Skeletal muscle satellite cell (primary cell): ENCODE results near the gene DYRK2.
"Not testable (repeated sequence)": the region's sequence is repeated elsewhere in the genome, so short reads cannot be mapped to it uniquely, and the experiment has no call there.

ENCODE experiments used
- H3K27me3 ChIP-seq: 2 replicates; pipeline ENCODE4 v1.7.0; 2013; ENCODE audit warnings: low read length; ENCODE audit not compliant: control insufficient read depth, insufficient read depth
- H3K36me3 ChIP-seq: 2 replicates; pipeline ENCODE4 v1.7.0; 2013; ENCODE audit warnings: mild to moderate bottlenecking, control low read depth, low read length; ENCODE audit not compliant: insufficient read depth
- H3K4me1 ChIP-seq: 2 replicates; pipeline ENCODE4 v1.7.0; 2013; ENCODE audit warnings: low read length; ENCODE audit not compliant: control insufficient read depth, insufficient read depth
- H3K4me2 ChIP-seq: 2 replicates; pipeline ENCODE4 v1.7.0; 2013; ENCODE audit warnings: mild to moderate bottlenecking, low read length
- H3K4me3 ChIP-seq: 2 replicates; pipeline ENCODE4 v1.7.0; 2013; ENCODE audit warnings: low read length
- H3K9ac ChIP-seq: 2 replicates; pipeline ENCODE4 v1.7.0; 2013; ENCODE audit warnings: mild to moderate bottlenecking, low read depth, low read length, moderate library complexity
- H3K9me3 ChIP-seq: replicated peaks from 2 replicates; pipeline ENCODE4 v1.7.0; 2013; ENCODE audit warnings: mild to moderate bottlenecking, control low read depth, low read length

Gene DYRK2

DNA sequence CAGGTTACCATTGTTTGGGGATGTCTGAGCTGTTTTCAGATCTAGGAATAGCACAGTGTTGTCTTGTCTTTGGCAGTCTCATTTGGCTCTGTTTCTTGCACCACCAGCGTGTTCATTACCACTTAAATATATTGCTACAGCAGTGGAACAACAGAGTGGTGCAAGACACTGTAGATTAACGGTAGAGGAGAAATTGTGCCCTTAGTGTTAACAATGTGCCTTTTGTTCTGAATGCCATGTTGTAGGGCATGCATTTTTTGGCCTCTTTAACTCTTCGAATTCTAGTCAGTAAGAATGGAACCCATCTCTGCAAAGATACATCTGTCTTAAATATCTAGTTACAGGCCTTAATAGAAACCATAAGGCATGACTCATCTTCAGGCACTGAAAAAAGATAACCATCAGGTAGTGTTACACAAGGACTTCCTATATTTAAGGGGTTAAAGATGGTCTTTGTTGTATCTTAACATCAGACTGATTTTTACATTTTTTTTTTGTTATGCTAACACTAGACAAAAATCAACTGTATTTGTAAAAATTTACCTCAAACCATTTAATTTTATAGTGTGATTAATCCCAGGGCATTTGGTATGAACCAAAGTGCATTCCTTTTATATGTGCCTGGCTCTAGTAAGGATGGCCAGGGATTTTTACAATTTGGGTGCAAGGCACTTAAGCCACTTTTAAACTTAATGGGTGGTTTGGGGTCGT, 12.9 kb downstream of the DYRK2 start:
- Histone ChIP-seq H3K4me1 (peaks cover 29% of the 10 kb centered on the region), H3K4me3 (no peak overlapping the region), H3K36me3 (peaks cover 40% of the 10 kb centered on the region)

DNA sequence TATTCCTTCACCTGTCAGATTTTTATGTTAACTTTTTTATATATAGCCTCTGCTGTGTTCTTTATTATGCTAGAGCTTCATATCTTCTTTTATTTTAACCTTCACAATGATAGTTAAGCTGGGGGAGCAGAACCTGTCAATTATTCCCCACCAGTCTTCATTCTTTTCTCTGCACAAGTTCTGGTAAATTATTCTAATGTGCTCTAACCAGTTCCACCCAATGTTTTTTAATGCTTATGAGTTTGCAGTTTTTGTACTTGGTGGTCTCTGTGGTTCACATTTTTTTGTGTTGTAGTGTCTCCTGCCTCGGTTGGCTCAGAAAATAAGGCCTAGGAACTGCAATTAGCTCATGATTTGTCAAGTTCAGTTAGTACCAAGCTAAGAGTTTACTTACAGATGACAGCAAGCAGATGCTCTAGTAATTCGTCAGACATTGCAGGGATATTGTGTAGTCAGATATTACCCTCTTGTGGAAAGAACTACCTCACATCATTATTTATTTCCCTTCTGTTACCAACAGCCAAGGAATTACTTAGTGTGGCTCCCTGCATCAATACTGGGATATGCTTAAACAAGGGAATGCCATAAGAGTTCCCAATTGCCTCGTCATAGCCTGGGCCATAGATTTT, 14.5 kb downstream of the DYRK2 start:
- Histone ChIP-seq H3K27me3 (no peaks in the 10 kb centered on the region), H3K4me1 (peaks cover 36% of the 10 kb centered on the region), H3K4me2 (no peak overlapping the region), H3K9me3 (no peaks in the 10 kb centered on the region), H3K36me3 (peaks cover 24% of the 10 kb centered on the region), H3K9ac (no peak overlapping the region), H3K4me3 (no peak overlapping the region)

More for the DNA sequence above, 12.9 kb downstream of the DYRK2 start:
- H3K4me2 ChIP-seq: peak overlapping the region; percentile 58
- no peaks in the 10 kb centered on the region for H3K9me3 ChIP-seq
- no peaks in the 10 kb centered on the region for H3K27me3 ChIP-seq
- H3K9ac ChIP-seq: no peak overlapping the region

- Histone ChIP-seq H3K9me3 (no peaks in the 10 kb centered on the region), H3K36me3 (peaks cover 13% of the 10 kb centered on the region), H3K9ac (no peak overlapping the region), H3K4me2 (no peak overlapping the region), H3K27me3 (no peaks in the 10 kb centered on the region), H3K4me3 (no peak overlapping the region), H3K4me1 (peaks cover 36% of the 10 kb centered on the region)
Observed at GRCh38 chr12:67664171-67664570, 15.6 kb downstream of the DYRK2 start.

GRCh38 chr12:67665679-67666078, 17.1 kb downstream of the DYRK2 start:
- H3K4me3 ChIP-seq: no peak overlapping the region
- no peaks in the 10 kb centered on the region for H3K27me3 ChIP-seq
- H3K36me3 ChIP-seq: peaks cover 5% of the 10 kb centered on the region
- H3K4me2 ChIP-seq: no peak overlapping the region
- H3K9ac ChIP-seq: no peak overlapping the region
- H3K4me1 ChIP-seq: peaks cover 33% of the 10 kb centered on the region
- H3K9me3 ChIP-seq: no peaks in the 10 kb centered on the region

DNA sequence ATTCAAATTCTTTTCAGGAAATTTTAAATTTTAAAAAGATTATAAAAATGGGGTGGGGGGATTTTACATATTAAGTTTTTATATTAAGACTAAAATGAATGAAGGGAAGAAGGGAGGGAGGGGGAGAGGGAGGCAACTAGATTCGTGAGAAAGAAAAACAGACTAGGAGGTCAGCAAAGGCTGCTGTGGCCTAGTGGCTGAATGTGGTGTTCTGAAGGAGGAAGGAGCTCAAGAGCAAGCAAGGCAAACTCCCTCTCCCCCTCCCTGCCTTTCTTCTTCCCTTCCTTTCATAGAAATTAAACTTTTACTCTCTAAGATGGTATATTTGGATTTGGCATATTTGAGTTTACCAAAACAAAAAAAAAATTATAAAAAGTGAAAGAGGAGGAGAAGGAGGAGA, 18.1 kb downstream of the DYRK2 start:
- H3K4me2 ChIP-seq: no peak overlapping the region
- H3K9ac ChIP-seq: no peak overlapping the region
- H3K4me3 ChIP-seq: no peak overlapping the region
- H3K36me3 ChIP-seq: no peaks in the 10 kb centered on the region
- peaks cover 23% of the 10 kb centered on the region for H3K4me1 ChIP-seq
- H3K27me3 ChIP-seq: no peaks in the 10 kb centered on the region
- no peaks in the 10 kb centered on the region for H3K9me3 ChIP-seq

- Histone ChIP-seq H3K9me3 (no peaks in the 10 kb centered on the region), H3K27me3 (no peaks in the 10 kb centered on the region), H3K4me2 (no peak overlapping the region)
Observed at GRCh38 chr12:67667276-67668073, 18.9 kb downstream of the DYRK2 start.

DNA sequence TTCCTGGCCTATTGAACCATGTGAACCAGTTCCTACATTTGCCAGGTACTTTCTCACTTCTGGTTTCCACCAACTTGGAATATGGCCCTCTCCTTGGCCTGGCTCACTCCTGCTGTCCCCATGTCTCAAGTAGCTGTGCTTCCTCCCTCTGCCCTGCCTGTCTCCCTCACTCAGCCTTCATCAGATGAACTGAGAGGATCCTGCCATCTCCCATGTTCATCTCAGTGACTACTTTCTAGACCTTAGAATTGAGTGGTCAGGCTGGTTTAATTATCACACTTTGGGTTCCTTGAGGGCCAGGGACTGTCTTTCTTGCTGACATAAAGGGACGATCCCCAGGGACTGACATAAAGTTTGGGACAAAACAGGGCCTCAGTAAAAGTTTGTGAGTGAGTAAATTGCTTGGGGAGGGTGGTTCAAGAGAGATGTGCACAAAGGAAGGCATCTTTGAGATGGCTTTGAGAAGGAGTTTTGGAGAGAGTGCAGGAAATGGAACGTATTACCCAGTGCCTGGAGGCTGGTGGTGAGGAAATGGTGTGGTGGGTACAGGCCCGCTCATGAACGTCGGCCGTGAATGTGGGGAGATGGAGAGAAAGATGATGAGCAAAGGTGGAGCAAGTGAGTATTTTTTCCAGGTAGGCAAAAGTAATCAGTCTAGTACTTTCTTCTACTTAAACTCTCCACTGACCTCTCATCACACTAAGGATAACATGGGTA, 20.8 kb downstream of the DYRK2 start:
- Histone ChIP-seq H3K4me3 (no peak overlapping the region), H3K9ac (no peak overlapping the region), H3K4me1 (peaks cover 7% of the 10 kb centered on the region), H3K4me2 (no peak overlapping the region), H3K9me3 (no peaks in the 10 kb centered on the region), H3K27me3 (no peaks in the 10 kb centered on the region), H3K36me3 (no peaks in the 10 kb centered on the region)

More at GRCh38 chr12:67667276-67668073, 18.9 kb downstream of the DYRK2 start:
- Histone ChIP-seq H3K9ac (no peak overlapping the region), H3K4me1 (peaks cover 15% of the 10 kb centered on the region), H3K36me3 (no peaks in the 10 kb centered on the region), H3K4me3 (no peak overlapping the region)

DNA sequence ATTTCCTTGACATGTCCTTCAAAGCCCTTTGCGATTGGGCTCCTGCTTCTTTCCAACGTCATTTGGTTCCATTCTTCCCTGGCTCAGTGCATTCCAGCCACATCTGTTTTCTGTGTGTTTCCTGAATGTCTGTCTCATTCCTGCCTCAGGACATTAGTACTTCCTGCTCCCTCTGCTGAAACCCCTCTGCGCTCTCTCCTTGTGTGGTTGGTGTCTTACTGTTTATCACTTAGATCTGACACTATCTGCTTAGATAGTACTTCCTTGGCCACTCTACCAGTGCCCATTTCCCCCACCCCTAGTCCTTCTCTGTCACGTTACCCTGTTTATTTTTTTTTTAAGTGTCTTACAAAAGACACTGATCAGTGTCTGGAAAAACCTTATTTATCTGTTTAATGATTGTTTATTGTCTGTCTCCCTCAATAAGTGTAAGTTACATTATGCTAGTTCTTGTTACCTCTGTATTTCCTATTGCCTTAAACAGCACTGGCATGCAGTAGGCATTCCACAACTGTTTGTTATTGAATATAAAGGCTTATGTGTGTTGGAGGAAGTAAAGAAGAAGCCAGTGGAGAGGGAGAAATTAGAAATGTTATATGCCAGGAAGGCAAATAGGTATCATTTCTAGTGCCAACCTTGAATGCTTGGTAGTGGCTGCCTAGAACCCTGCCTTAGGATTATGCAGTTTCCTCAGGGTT, 21.5 kb downstream of the DYRK2 start:
- H3K4me1 ChIP-seq: peaks cover 7% of the 10 kb centered on the region

GRCh38 chr12:67671419-67671818, 22.9 kb downstream of the DYRK2 start:
- H3K27me3 ChIP-seq: no peaks in the 10 kb centered on the region
- H3K4me3 ChIP-seq: no peak overlapping the region
- no peak overlapping the region for H3K4me2 ChIP-seq
- H3K9ac ChIP-seq: no peak overlapping the region
- peaks cover 8% of the 10 kb centered on the region for H3K4me1 ChIP-seq
- H3K9me3 ChIP-seq: no peaks in the 10 kb centered on the region
- no peaks in the 10 kb centered on the region for H3K36me3 ChIP-seq

More for the DNA sequence above, 21.5 kb downstream of the DYRK2 start:
- H3K36me3 ChIP-seq: no peaks in the 10 kb centered on the region
- no peaks in the 10 kb centered on the region for H3K9me3 ChIP-seq
- H3K4me3 ChIP-seq: no peak overlapping the region
- H3K27me3 ChIP-seq: no peaks in the 10 kb centered on the region
- H3K9ac ChIP-seq: no peak overlapping the region
- no peak overlapping the region for H3K4me2 ChIP-seq

- no peaks in the 10 kb centered on the region for H3K36me3 ChIP-seq
- H3K4me2 ChIP-seq: no peak overlapping the region
- no peak overlapping the region for H3K4me3 ChIP-seq
- H3K27me3 ChIP-seq: no peaks in the 10 kb centered on the region
- H3K9ac ChIP-seq: no peak overlapping the region
- no peaks in the 10 kb centered on the region for H3K9me3 ChIP-seq
- peaks cover 13% of the 10 kb centered on the region for H3K4me1 ChIP-seq
Observed at GRCh38 chr12:67671892-67672291, 23.3 kb downstream of the DYRK2 start.

DNA sequence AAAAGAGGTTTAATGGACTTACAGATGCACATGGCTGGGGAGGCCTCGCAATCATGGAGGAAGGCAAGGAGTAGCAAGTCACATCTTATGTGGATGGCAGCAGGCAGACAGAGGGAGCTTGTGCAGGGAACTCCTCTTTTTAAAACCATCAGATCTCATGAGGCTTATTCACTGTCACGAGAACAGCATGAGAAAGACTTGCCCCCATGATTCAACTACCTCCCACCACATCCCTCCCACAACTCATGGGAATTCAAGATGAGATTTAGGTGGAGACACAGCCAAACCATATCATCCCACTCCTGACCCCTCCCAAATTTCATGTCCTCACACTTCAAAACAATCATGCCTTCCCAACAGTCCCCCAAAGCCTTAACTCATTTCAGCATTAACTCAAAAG, 24.0 kb downstream of the DYRK2 start:
- H3K9me3 ChIP-seq, H3K36me3 ChIP-seq, H3K4me2 ChIP-seq, H3K4me3 ChIP-seq, H3K9ac ChIP-seq, H3K27me3 ChIP-seq: not testable (repeated sequence)
- H3K4me1 ChIP-seq: peaks cover 14% of the 10 kb centered on the region
